Activated B cell treated with CpG ODN at 0.5 μM for 24 hours (primary cell): ENCODE measurements around the gene DRGX. TPM values are rescaled to one million over a fixed set of nuclear protein-coding genes. Genes with fewer than 3 reads are reported as not detected.
A peak's percentile ranks its signal among the peaks of the same experiment; 100 is the strongest.

Experiments
- ATAC-seq: fragments of 200-7000 bp; cut with Tn5 transposase; one replicate; pipeline ENCODE4 v1.10.0; 2021; ENCODE audit warnings: low read depth, mild to moderate bottlenecking, moderate library complexity
- CTCF ChIA-PET: fragments of 350-600 bp; sonication (Branson Sonifier 250); formaldehyde crosslinking; loops from one replicate; lab custom pipeline; 2021; ENCODE audit warnings: antibody characterized with exemption; lab: Charles Lee
- POLR2A ChIA-PET: fragments of 350-600 bp; sonication (Branson Sonifier 250); formaldehyde crosslinking; loops from one replicate; lab custom pipeline; 2021; ENCODE audit warnings: antibody characterized with exemption; lab: Charles Lee
- DNase-seq: peaks from one replicate; pipeline ENCODE4 v3.0.0; 2022
- H3K27ac Mint-ChIP-seq: one replicate; pipeline ENCODE4 v1.8.0; 2020; ENCODE audit warnings: mixed read lengths
- H3K27me3 Mint-ChIP-seq: one replicate; pipeline ENCODE4 v1.8.0; 2021; ENCODE audit warnings: mixed read lengths
- H3K36me3 Mint-ChIP-seq: one replicate; pipeline ENCODE4 v1.8.0; 2021; ENCODE audit warnings: low read depth, mixed read lengths
- H3K4me1 Mint-ChIP-seq: one replicate; pipeline ENCODE4 v1.8.0; 2021; ENCODE audit warnings: mixed read lengths
- H3K4me3 Mint-ChIP-seq: one replicate; pipeline ENCODE4 v1.8.0; 2020; ENCODE audit warnings: mild to moderate bottlenecking, mixed read lengths
- H3K9me3 Mint-ChIP-seq: one replicate; pipeline ENCODE4 v1.8.0; 2020; ENCODE audit warnings: mixed read lengths
- intact Hi-C: fragments of 100-400 bp; cut with micrococcal nuclease; formaldehyde crosslinking; loops from one replicate; pipeline ENCODE4 v1.15.1; 2024
- total RNA-seq: library from RNA; stranded (reverse); gene quantifications from 2 replicates; pipeline ENCODE4 v1.2.3, GENCODE V29; 2022
- TF ChIP-seq, protein P1 (sequence below): fragments of 200-600 bp; IDR thresholded peaks from one replicate; pipeline ENCODE4 v1.8.0; 2022; ENCODE audit warnings: antibody characterized with exemption, mild to moderate bottlenecking

The DRGX gene
- total RNA-seq, 1 donor from 2014 or later: not detected

DNA sequence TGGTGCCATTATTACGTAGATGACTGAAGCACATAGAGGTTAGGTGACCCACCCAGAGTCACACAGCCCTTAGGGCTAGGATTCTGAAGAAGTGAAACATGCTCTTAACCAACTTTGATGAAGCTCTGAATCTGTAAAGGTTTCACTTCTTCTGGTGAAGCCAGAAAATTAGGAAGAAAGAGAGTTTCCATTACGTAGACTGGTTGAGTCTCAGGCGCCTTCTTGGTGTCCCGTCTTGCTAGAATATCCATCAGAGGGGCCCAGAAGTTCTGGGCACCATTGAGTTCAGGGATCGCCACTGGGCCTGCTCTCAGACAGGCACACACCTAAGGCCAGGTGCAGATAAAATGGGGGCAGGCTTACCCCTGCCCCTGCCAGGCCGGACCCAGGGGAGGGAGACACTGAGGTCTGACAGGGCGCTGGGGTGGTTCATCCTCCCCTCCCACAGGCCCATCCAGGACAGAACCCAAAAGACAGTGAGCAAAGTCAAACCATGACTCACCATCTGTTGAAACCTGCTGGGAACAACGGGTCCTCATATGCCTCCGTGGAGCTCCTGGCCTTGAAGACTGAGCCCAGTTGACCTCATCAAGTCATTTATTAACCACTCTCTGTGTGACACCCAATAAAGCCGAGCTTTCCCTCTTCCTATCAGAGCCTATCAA lies 33.2 kb downstream of the DRGX start:
- ATAC-seq (peak; percentile 84), DNase-seq (no peak)
- peaks cover under 1% of the 10 kb centered on the region for H3K9me3 Mint-ChIP-seq
- ChIA-PET CTCF (no interaction called here), POLR2A (interaction anchor here (1.1 kb wide), 1 partner anchor 9 kb away, joined by 3 read pairs; no protein-coding TSS in a partner anchor)
- peak overlapping the region; percentile 71 for H3K27ac Mint-ChIP-seq
- H3K4me3 Mint-ChIP-seq: peak overlapping the region; percentile 54
- H3K4me1 Mint-ChIP-seq: peaks cover 12% of the 10 kb centered on the region
- intact Hi-C loops: loop anchor here (2.0 to 5.0 kb wide), 2 partner anchors 172 to 185 kb away; no protein-coding TSS in a partner anchor
- no peaks in the 10 kb centered on the region for H3K36me3 Mint-ChIP-seq
- TF ChIP-seq, protein P1, sequence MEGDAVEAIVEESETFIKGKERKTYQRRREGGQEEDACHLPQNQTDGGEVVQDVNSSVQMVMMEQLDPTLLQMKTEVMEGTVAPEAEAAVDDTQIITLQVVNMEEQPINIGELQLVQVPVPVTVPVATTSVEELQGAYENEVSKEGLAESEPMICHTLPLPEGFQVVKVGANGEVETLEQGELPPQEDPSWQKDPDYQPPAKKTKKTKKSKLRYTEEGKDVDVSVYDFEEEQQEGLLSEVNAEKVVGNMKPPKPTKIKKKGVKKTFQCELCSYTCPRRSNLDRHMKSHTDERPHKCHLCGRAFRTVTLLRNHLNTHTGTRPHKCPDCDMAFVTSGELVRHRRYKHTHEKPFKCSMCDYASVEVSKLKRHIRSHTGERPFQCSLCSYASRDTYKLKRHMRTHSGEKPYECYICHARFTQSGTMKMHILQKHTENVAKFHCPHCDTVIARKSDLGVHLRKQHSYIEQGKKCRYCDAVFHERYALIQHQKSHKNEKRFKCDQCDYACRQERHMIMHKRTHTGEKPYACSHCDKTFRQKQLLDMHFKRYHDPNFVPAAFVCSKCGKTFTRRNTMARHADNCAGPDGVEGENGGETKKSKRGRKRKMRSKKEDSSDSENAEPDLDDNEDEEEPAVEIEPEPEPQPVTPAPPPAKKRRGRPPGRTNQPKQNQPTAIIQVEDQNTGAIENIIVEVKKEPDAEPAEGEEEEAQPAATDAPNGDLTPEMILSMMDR: no peak
- peaks cover 3% of the 10 kb centered on the region for H3K27me3 Mint-ChIP-seq

DNA sequence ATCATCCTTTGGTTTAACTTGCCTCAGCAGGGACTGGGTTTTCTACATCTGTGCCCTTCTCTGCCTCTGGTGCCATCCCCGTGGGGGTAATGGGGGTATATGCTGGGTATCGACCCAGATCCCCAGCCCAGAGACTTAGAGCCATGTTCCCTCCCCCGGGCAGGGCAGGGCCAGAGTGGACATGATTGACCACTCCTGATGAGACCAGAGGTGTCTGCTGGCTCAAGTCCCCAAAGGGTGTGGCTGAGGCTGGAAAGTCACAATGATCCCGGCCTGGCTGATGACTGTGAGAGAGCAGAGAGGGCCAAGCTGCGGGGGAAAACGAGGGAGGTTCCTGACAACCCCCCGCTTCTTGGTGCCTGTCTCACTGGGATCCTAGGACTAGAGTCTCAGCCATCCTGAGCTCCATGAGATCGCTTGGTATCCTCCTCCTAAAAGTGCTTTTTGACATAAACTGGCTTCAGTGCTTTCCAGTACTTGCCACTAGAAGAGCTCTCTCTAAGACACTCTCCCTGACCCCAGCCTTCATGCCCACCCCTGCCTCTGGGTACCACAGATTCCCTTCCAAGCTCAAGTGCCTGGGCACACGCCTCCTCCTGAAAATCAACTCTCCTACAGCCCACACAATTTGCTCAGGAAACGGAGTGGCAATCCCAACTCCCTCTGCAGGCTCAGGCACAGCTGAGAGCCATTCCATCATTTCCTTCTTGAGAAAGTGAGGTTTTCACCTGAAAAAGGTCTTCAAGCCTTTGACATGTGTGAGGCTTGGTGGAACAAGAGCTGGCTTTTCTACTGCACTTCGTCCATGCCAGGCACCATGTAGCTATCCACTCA lies 33.9 kb downstream of the DRGX start:
- no peaks in the 10 kb centered on the region for H3K36me3 Mint-ChIP-seq

DNA sequence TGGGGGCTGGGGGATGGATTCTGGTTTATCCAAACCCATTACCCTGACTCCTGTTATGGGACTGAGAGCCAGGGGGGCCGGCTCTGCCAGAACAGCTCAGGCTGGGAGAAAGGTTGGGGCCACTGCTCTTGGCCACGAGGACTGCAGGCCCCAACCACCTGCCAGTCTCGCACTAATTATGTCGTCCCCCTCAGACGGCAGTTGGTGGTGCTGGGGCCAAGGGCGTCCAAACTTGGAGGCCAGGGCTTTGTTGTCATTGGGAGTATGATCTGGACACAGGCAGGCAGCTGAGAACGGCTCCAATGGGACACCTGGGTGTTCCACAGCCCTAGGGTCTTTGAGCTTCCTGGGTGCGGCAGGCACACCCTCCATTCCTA lies 34.7 kb downstream of the DRGX start:
- peaks cover 3% of the 10 kb centered on the region for H3K9me3 Mint-ChIP-seq
- POLR2A ChIA-PET: no interaction called here
- H3K36me3 Mint-ChIP-seq: no peaks in the 10 kb centered on the region
- no peak overlapping the region for H3K4me3 Mint-ChIP-seq
- no peak overlapping the region for H3K27ac Mint-ChIP-seq
- H3K4me1 Mint-ChIP-seq: peaks cover 12% of the 10 kb centered on the region
- peaks cover 3% of the 10 kb centered on the region for H3K27me3 Mint-ChIP-seq
- TF ChIP-seq, protein P1: no peak
- CTCF ChIA-PET: no interaction called here
- no peak for DNase-seq
- intact Hi-C loops: loop anchor here (5.0 kb wide), 1 partner anchor 184 kb away; no protein-coding TSS in a partner anchor
- no peak for ATAC-seq

More for the DNA sequence above, 33.9 kb downstream of the DRGX start:
- ChIA-PET POLR2A (interaction anchor here (1.1 kb wide), 1 partner anchor 8 kb away, joined by 3 read pairs; no protein-coding TSS in a partner anchor), CTCF (no interaction called here)
- no peak overlapping the region for H3K27ac Mint-ChIP-seq
- peaks cover 12% of the 10 kb centered on the region for H3K4me1 Mint-ChIP-seq
- intact Hi-C loops: loop anchor here (2.0 to 5.0 kb wide), 2 partner anchors 171 to 185 kb away; no protein-coding TSS in a partner anchor
- peaks cover 3% of the 10 kb centered on the region for H3K27me3 Mint-ChIP-seq
- H3K4me3 Mint-ChIP-seq: no peak overlapping the region
- H3K9me3 Mint-ChIP-seq: peaks cover 3% of the 10 kb centered on the region
- TF ChIP-seq, protein P1: no peak
- ATAC-seq: no peak
- no peak for DNase-seq

DNA sequence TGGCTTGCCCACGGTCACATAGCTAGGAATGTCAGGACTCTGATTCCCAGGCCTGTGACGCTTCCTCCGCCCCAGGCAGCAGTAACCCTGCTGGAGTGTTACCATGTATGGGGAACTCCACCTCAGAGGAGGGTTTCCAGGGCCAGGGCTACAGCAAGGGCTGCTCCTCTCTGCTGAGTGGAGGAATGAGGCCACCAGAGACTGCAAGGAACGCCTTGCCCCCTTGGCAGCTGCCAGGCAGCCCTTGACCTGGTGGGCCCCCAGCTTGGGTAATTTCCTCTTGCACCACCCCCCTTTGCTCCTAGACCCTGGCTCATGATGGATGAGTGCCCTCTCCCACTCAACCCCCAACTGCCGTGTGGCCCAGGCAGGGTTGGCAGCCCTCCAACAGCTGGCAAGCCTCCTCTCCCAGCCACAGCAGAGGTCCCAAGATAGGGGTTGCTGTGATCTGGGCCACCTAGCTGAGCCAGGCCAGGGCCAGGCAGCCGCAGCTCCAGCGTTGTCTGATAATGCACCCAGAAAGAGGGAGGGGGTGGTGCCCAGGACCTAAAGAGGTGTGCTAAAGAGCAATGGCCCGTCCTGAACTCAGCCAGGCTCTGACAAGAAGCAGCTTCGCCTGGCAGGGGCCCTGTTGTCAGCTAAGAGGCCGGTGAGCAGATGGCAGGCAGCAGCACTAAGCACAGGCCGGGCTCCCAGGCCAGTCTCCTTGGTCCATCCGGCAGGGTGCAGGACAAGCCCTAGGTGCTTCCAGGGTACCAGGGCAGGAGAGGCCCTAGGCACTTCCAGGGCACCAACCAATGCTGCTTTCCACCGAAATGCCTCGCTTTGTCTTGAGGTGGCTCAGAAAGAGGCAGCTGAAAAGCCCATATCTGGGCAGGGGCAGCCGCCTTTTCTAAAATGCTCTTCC lies 35.4 kb downstream of the DRGX start:
- peaks cover 3% of the 10 kb centered on the region for H3K27me3 Mint-ChIP-seq
- peaks cover 12% of the 10 kb centered on the region for H3K4me1 Mint-ChIP-seq
- no peak overlapping the region for H3K4me3 Mint-ChIP-seq
- no peak overlapping the region for H3K27ac Mint-ChIP-seq
- TF ChIP-seq, protein P1: no peak
- ChIA-PET POLR2A (no interaction called here), CTCF (no interaction called here)
- H3K9me3 Mint-ChIP-seq: peaks cover 3% of the 10 kb centered on the region
- ATAC-seq: no peak
- intact Hi-C loops: loop anchor here (5.0 kb wide), 1 partner anchor 183 kb away; no protein-coding TSS in a partner anchor
- DNase-seq: no peak
- H3K36me3 Mint-ChIP-seq: no peaks in the 10 kb centered on the region
